Measurements from ENCODE around the gene MACROD2.

DNA sequence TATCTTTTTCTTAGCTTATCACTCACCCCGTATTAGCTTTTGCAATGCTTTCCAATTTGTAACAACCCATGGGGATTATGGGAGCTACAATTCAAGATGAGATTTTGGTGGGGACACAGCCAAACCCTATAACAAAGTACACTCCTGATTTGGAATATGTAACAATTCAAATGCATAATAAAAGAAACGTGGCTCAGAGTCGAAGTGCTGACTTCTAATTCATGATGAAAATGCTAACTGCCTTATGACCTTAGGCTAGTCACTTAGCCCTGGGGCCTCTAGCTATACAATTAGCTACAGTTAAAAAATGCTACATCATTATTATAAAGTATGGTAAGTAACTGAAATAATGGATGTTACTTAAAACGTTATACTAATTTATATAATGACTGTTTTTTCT, 1297.1 kb downstream of the MACROD2 start:
- TF ChIP-seq, protein P1, sequence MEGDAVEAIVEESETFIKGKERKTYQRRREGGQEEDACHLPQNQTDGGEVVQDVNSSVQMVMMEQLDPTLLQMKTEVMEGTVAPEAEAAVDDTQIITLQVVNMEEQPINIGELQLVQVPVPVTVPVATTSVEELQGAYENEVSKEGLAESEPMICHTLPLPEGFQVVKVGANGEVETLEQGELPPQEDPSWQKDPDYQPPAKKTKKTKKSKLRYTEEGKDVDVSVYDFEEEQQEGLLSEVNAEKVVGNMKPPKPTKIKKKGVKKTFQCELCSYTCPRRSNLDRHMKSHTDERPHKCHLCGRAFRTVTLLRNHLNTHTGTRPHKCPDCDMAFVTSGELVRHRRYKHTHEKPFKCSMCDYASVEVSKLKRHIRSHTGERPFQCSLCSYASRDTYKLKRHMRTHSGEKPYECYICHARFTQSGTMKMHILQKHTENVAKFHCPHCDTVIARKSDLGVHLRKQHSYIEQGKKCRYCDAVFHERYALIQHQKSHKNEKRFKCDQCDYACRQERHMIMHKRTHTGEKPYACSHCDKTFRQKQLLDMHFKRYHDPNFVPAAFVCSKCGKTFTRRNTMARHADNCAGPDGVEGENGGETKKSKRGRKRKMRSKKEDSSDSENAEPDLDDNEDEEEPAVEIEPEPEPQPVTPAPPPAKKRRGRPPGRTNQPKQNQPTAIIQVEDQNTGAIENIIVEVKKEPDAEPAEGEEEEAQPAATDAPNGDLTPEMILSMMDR (IDR thresholded peaks at IDR 0.05 in 2 of 3, conservative IDR thresholded peaks at IDR 0.05 in 1 of 3; ENCODE audit: borderline replicate concordance in 1 of 3, insufficient read depth in 1 of 3, low read depth in 2 of 3, low read length in 2 of 3), result no peak
- TF ChIP-seq POLR2AphosphoS5 (IDR thresholded peaks at IDR 0.05; ENCODE audit: low read depth, low read length) (no peak), EZH2 (IDR thresholded peaks at IDR 0.05) (no peak), ZNF274 (IDR thresholded peaks at IDR 0.05; ENCODE audit: low read depth, low read length) (no peak), SP1 (IDR thresholded peaks at IDR 0.05; ENCODE audit: low read depth) (no peak), ELF1 (IDR thresholded peaks at IDR 0.05; ENCODE audit: borderline replicate concordance, low read depth) (no peak), TCF7L2 (IDR thresholded peaks at IDR 0.05; ENCODE audit: borderline replicate concordance, extremely low read depth, insufficient read depth, insufficient read length) (no peak), EZH2phosphoT487 (IDR thresholded peaks at IDR 0.05; ENCODE audit: borderline replicate concordance) (no peak), JUND (IDR thresholded peaks at IDR 0.05) (no peak), POLR2A (IDR thresholded peaks at IDR 0.05; ENCODE audit: borderline replicate concordance, extremely low read depth, insufficient read depth, insufficient read length) (no peak)
- TF ChIP-seq, protein P2, sequence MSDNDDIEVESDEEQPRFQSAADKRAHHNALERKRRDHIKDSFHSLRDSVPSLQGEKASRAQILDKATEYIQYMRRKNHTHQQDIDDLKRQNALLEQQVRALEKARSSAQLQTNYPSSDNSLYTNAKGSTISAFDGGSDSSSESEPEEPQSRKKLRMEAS (IDR thresholded peaks at IDR 0.05), result no peak
- TF ChIP-seq, protein P3, sequence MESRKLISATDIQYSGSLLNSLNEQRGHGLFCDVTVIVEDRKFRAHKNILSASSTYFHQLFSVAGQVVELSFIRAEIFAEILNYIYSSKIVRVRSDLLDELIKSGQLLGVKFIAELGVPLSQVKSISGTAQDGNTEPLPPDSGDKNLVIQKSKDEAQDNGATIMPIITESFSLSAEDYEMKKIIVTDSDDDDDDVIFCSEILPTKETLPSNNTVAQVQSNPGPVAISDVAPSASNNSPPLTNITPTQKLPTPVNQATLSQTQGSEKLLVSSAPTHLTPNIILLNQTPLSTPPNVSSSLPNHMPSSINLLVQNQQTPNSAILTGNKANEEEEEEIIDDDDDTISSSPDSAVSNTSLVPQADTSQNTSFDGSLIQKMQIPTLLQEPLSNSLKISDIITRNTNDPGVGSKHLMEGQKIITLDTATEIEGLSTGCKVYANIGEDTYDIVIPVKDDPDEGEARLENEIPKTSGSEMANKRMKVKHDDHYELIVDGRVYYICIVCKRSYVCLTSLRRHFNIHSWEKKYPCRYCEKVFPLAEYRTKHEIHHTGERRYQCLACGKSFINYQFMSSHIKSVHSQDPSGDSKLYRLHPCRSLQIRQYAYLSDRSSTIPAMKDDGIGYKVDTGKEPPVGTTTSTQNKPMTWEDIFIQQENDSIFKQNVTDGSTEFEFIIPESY (IDR thresholded peaks at IDR 0.05; ENCODE audit: extremely low read depth, insufficient replicate concordance, low read length), result no peak
- TF ChIP-seq, protein P4, sequence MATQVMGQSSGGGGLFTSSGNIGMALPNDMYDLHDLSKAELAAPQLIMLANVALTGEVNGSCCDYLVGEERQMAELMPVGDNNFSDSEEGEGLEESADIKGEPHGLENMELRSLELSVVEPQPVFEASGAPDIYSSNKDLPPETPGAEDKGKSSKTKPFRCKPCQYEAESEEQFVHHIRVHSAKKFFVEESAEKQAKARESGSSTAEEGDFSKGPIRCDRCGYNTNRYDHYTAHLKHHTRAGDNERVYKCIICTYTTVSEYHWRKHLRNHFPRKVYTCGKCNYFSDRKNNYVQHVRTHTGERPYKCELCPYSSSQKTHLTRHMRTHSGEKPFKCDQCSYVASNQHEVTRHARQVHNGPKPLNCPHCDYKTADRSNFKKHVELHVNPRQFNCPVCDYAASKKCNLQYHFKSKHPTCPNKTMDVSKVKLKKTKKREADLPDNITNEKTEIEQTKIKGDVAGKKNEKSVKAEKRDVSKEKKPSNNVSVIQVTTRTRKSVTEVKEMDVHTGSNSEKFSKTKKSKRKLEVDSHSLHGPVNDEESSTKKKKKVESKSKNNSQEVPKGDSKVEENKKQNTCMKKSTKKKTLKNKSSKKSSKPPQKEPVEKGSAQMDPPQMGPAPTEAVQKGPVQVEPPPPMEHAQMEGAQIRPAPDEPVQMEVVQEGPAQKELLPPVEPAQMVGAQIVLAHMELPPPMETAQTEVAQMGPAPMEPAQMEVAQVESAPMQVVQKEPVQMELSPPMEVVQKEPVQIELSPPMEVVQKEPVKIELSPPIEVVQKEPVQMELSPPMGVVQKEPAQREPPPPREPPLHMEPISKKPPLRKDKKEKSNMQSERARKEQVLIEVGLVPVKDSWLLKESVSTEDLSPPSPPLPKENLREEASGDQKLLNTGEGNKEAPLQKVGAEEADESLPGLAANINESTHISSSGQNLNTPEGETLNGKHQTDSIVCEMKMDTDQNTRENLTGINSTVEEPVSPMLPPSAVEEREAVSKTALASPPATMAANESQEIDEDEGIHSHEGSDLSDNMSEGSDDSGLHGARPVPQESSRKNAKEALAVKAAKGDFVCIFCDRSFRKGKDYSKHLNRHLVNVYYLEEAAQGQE (IDR thresholded peaks at IDR 0.05; ENCODE audit: low read depth), result no peak

All from HCT116 (cell line).